Esophagus muscularis mucosa (tissue), 4 donors: Measurements from ENCODE around the gene POMC. TPM values are rescaled to one million over a fixed set of nuclear protein-coding genes. Genes with fewer than 3 reads are reported as not detected.

ENCODE experiments used
- DNase-seq: peaks from one replicate; pipeline ENCODE4 v3.0.0-alpha.2; 2017; ENCODE audit errors: extremely low spot score
- H3K27ac ChIP-seq, 4 donors: fragments of 200-600 bp; sonication (generic); replicated peaks in 1 of 4; 1 replicate in 3 of 4; 2 replicates in 1 of 4; pipeline ENCODE4 v1.5.1; 2016 to 2019; ENCODE audit warnings: mild to moderate bottlenecking in 1 of 4
- H3K27me3 ChIP-seq, 4 donors: fragments of 200-600 bp; sonication (generic); one replicate each; pipeline versions ENCODE4 v1.5.1 to v1.6.0; 2016 to 2019
- H3K36me3 ChIP-seq, 4 donors: fragments of 200-600 bp; sonication (generic); one replicate each; pipeline ENCODE4 v1.5.1; 2016 to 2019
- H3K4me1 ChIP-seq, 4 donors: fragments of 200-600 bp; sonication (generic); one replicate each; pipeline ENCODE4 v1.5.1; 2016 to 2019
- H3K4me3 ChIP-seq, 4 donors: fragments of 200-600 bp; sonication (generic); 1 replicate in 2 of 4; 2 replicates in 2 of 4; pipeline ENCODE4 v1.5.1; 2016 to 2019; ENCODE audit warnings: mild to moderate bottlenecking in 4 of 4, moderate library complexity in 1 of 4
- H3K9me3 ChIP-seq, 4 donors: fragments of 200-600 bp; sonication (generic); 1 replicate in 3 of 4; 2 replicates in 1 of 4; pipeline ENCODE4 v1.5.1; 2016 to 2019
- CTCF ChIP-seq, 3 experiments: fragments of 200-600 bp in 2 of 3; fragments of 450-650 bp in 1 of 3; sonication (generic) in 2 of 3; IDR thresholded peaks; one replicate each; pipeline ENCODE4 v1.5.1; 2017 to 2019; ENCODE audit warnings: antibody characterized with exemption in 3 of 3, mild to moderate bottlenecking in 2 of 3, moderate library complexity in 1 of 3
- EP300 ChIP-seq: sonication (generic); formaldehyde crosslinking; IDR thresholded peaks from one replicate; pipeline ENCODE4 v1.6.1; 2017; ENCODE audit warnings: antibody characterized with exemption
- POLR2A ChIP-seq: fragments of 450-650 bp; IDR thresholded peaks from one replicate; pipeline ENCODE4 v1.6.1; 2017; ENCODE audit warnings: antibody characterized with exemption, moderate library complexity, mild to moderate bottlenecking, low read depth
- POLR2AphosphoS5 ChIP-seq, 2 donors: sonication (generic); formaldehyde crosslinking; IDR thresholded peaks; one replicate each; pipeline ENCODE4 v1.6.1; 2017; ENCODE audit warnings: antibody characterized with exemption in 2 of 2
- WGBS: methylation state at CpG from one replicate; pipeline ENCODE4 v1.1.5; 2018; 5-methylcytosine and 5-hydroxymethylcytosine counted together
- intact Hi-C: fragments of 100-400 bp; cut with DNase I; formaldehyde crosslinking; loops from one replicate; pipeline ENCODE4 v1.15.1; 2023
- total RNA-seq, 4 donors: library from RNA; depleted of rRNA; stranded (reverse); fragments of >200 nt; gene quantifications; one replicate each; pipeline versions ENCODE4 v1.1.0 to v1.2.1, GENCODE V29; 2016

Gene POMC
- total RNA-seq, 4 donors from 2014 or later, result 8.3 to 30.3 (median 10.6) TPM

GRCh38 chr2:25123682-25124081 is 44.7 kb downstream of the POMC start:
- H3K9me3 ChIP-seq, result no peaks in the 10 kb centered on the region
- no peaks in the 10 kb centered on the region for H3K27me3 ChIP-seq
- no peak for DNase-seq
- intact Hi-C loops, result no loop called here
- WGBS, result 80% methylated on average over 5 of the region's 5 CpGs
- peaks cover 0 to 10% (median 3%) of the 10 kb centered on the region in 4 donors for H3K4me1 ChIP-seq
- no peak for TF ChIP-seq CTCF (IDR thresholded peaks at IDR 0.05)
- no peak for TF ChIP-seq POLR2A
- TF ChIP-seq EP300, result no peak
- no peak for TF ChIP-seq POLR2AphosphoS5 (IDR thresholded peaks at IDR 0.05)
- no peak overlapping the region for H3K4me3 ChIP-seq
- no peak overlapping the region for H3K27ac ChIP-seq
- H3K36me3 ChIP-seq, result peaks cover 0 to 7% (median 0%) of the 10 kb centered on the region in 4 donors

- Histone ChIP-seq H3K27ac (no peak overlapping the region), H3K27me3 (no peaks in the 10 kb centered on the region), H3K9me3 (no peaks in the 10 kb centered on the region), H3K4me3 (no peak overlapping the region), H3K4me1 (no peaks in the 10 kb centered on the region), H3K36me3 (peaks cover 0 to 7% (median 0%) of the 10 kb centered on the region in 4 donors)
- WGBS, result 98% methylated on average over 3 of the region's 3 CpGs
- no peak for DNase-seq
- TF ChIP-seq POLR2AphosphoS5 (IDR thresholded peaks at IDR 0.05) (no peak), EP300 (no peak), CTCF (IDR thresholded peaks at IDR 0.05) (no peak), POLR2A (no peak)
- intact Hi-C loops, result no loop called here
Measured at GRCh38 chr2:25122367-25122766, 46.0 kb downstream of the POMC start.

- intact Hi-C loops, result no loop called here
- no peaks in the 10 kb centered on the region for H3K4me1 ChIP-seq
- H3K36me3 ChIP-seq, result peaks cover 0 to 7% (median 0%) of the 10 kb centered on the region in 4 donors
- no peak overlapping the region for H3K4me3 ChIP-seq
- H3K9me3 ChIP-seq, result no peaks in the 10 kb centered on the region
- H3K27me3 ChIP-seq, result no peaks in the 10 kb centered on the region
- TF ChIP-seq EP300, result no peak
- TF ChIP-seq POLR2A, result no peak
- no peak for TF ChIP-seq CTCF (IDR thresholded peaks at IDR 0.05)
- TF ChIP-seq POLR2AphosphoS5 (IDR thresholded peaks at IDR 0.05), result no peak
- DNase-seq, result no peak
- no peak overlapping the region for H3K27ac ChIP-seq
- WGBS, result 96% methylated on average over 11 of the region's 11 CpGs
Measured at GRCh38 chr2:25119263-25119662, 49.1 kb downstream of the POMC start.

GRCh38 chr2:25116956-25117355 is 51.4 kb downstream of the POMC start:
- no peak overlapping the region for H3K4me3 ChIP-seq
- intact Hi-C loops, result no loop called here
- WGBS, result 91% methylated on average over 13 of the region's 13 CpGs
- H3K9me3 ChIP-seq, result no peaks in the 10 kb centered on the region
- no peak overlapping the region for H3K27ac ChIP-seq
- H3K27me3 ChIP-seq, result no peaks in the 10 kb centered on the region
- H3K4me1 ChIP-seq, result no peaks in the 10 kb centered on the region
- H3K36me3 ChIP-seq, result no peaks in the 10 kb centered on the region
- no peak for DNase-seq
- TF ChIP-seq POLR2AphosphoS5 (IDR thresholded peaks at IDR 0.05), result no peak
- no peak for TF ChIP-seq CTCF (IDR thresholded peaks at IDR 0.05)
- TF ChIP-seq EP300, result no peak
- TF ChIP-seq POLR2A, result no peak

GRCh38 chr2:25115902-25116301 is 52.5 kb downstream of the POMC start:
- H3K4me3 ChIP-seq, result no peak overlapping the region
- no peaks in the 10 kb centered on the region for H3K36me3 ChIP-seq
- intact Hi-C loops, result no loop called here
- no peaks in the 10 kb centered on the region for H3K9me3 ChIP-seq
- TF ChIP-seq EP300 (no peak), CTCF (IDR thresholded peaks at IDR 0.05) (no peak), POLR2A (no peak), POLR2AphosphoS5 (IDR thresholded peaks at IDR 0.05) (no peak)
- no peaks in the 10 kb centered on the region for H3K27me3 ChIP-seq
- H3K4me1 ChIP-seq, result no peaks in the 10 kb centered on the region
- WGBS, result 90% methylated on average over 4 of the region's 4 CpGs
- H3K27ac ChIP-seq, result no peak overlapping the region
- DNase-seq, result no peak
